ENCODE results near the gene WDR86. TPM values are rescaled to one million over a fixed set of nuclear protein-coding genes. Genes with fewer than 3 reads are reported as not detected.

WDR86 gene
- total and polyA plus RNA-seq, 7 experiments from 2014 or later: 0.24 to 9.7 (median 2.3) TPM; not detected in 3

GRCh38 chr7:151425670-151426440 is 16.0 kb upstream of the WDR86 start:
- no peak overlapping the region for H3K27ac ChIP-seq (ENCODE audit: low read depth, low read length)
- H3K4me3 Mint-ChIP-seq: no peak overlapping the region
- peaks cover 0 to 6% (median 0%) of the 10 kb centered on the region in 11 donors for H3K9me3 Mint-ChIP-seq
- ATAC-seq (no peak), DNase-seq (no peak)
- H3K4me3 ChIP-seq (ENCODE audit: low read length): no peak overlapping the region
- peaks cover 0 to 23% (median 0%) of the 10 kb centered on the region in 5 donors for H3K27me3 Mint-ChIP-seq
- H3K4me1 Mint-ChIP-seq: peaks cover 21 to 53% (median 40%) of the 10 kb centered on the region in 7 donors
- H3K4me1 ChIP-seq (ENCODE audit: control insufficient read depth in 2 of 2, insufficient read depth in 2 of 2, low read length in 2 of 2): peaks cover 37 to 44% of the 10 kb centered on the region in 2 donors
- H3K9me3 ChIP-seq (ENCODE audit: control insufficient read depth in 2 of 3, low read length in 3 of 3): no peaks in the 10 kb centered on the region
- POLR2A ChIA-PET: no interaction called here
- intact Hi-C loops (cut with micrococcal nuclease): no loop called here
- H3K36me3 Mint-ChIP-seq: peaks cover 0 to 5% (median 0%) of the 10 kb centered on the region in 5 donors
- no peaks in the 10 kb centered on the region for H3K36me3 ChIP-seq (ENCODE audit: control insufficient read depth in 2 of 3, insufficient read depth in 3 of 3, low read length in 3 of 3)
- H3K27ac Mint-ChIP-seq: no peak overlapping the region
- no peaks in the 10 kb centered on the region for H3K27me3 ChIP-seq (ENCODE audit: control insufficient read depth in 2 of 2, insufficient read depth in 2 of 2, low read length in 2 of 2)
- CTCF ChIA-PET: interaction anchor here (1.0 to 1.1 kb wide), 2 partner anchors 21 to 23 kb away, joined by 3 to 4 read pairs; no protein-coding TSS in a partner anchor

GRCh38 chr7:151424799-151425198 is 15.0 kb upstream of the WDR86 start:
- Mint-ChIP-seq H3K36me3 (peaks cover 0 to 5% (median 0%) of the 10 kb centered on the region in 5 donors), H3K27me3 (peaks cover 0 to 30% (median 0%) of the 10 kb centered on the region in 5 donors), H3K9me3 (peaks cover 0 to 10% (median 7%) of the 10 kb centered on the region in 11 donors), H3K4me1 (peaks cover 15 to 42% (median 30%) of the 10 kb centered on the region in 7 donors), H3K4me3 (no peak overlapping the region), H3K27ac (no peak overlapping the region)
- Histone ChIP-seq H3K4me3 (ENCODE audit: low read length) (no peak overlapping the region), H3K4me1 (ENCODE audit: control insufficient read depth in 2 of 2, insufficient read depth in 2 of 2, low read length in 2 of 2) (peaks cover 26 to 35% of the 10 kb centered on the region in 2 donors), H3K27me3 (ENCODE audit: control insufficient read depth in 2 of 2, insufficient read depth in 2 of 2, low read length in 2 of 2) (no peaks in the 10 kb centered on the region), H3K9me3 (ENCODE audit: control insufficient read depth in 2 of 3, low read length in 3 of 3) (peaks cover 0 to 4% (median 0%) of the 10 kb centered on the region in 3 experiments), H3K36me3 (ENCODE audit: control insufficient read depth in 2 of 3, insufficient read depth in 3 of 3, low read length in 3 of 3) (no peaks in the 10 kb centered on the region), H3K27ac (ENCODE audit: low read depth, low read length) (no peak overlapping the region)
- ATAC-seq (no peak), DNase-seq (no peak)
- POLR2A ChIA-PET: no interaction called here
- CTCF ChIA-PET: interaction anchor here (1.1 kb wide), 1 partner anchor 22 kb away, joined by 4 read pairs; no protein-coding TSS in a partner anchor
- intact Hi-C loops (cut with micrococcal nuclease): no loop called here

GRCh38 chr7:151423936-151424335 is 14.1 kb upstream of the WDR86 start:
- Histone ChIP-seq H3K4me3 (ENCODE audit: low read length) (no peak overlapping the region), H3K27me3 (ENCODE audit: control insufficient read depth in 2 of 2, insufficient read depth in 2 of 2, low read length in 2 of 2) (no peaks in the 10 kb centered on the region), H3K36me3 (ENCODE audit: control insufficient read depth in 2 of 3, insufficient read depth in 3 of 3, low read length in 3 of 3) (no peaks in the 10 kb centered on the region), H3K4me1 (ENCODE audit: control insufficient read depth in 2 of 2, insufficient read depth in 2 of 2, low read length in 2 of 2) (peaks cover 18 to 26% of the 10 kb centered on the region in 2 donors), H3K27ac (ENCODE audit: low read depth, low read length) (no peak overlapping the region), H3K9me3 (ENCODE audit: control insufficient read depth in 2 of 3, low read length in 3 of 3) (peaks cover 0 to 7% (median 3%) of the 10 kb centered on the region in 3 experiments)
- peaks cover 10 to 34% (median 22%) of the 10 kb centered on the region in 7 donors for H3K4me1 Mint-ChIP-seq
- no peak overlapping the region for H3K27ac Mint-ChIP-seq
- H3K36me3 Mint-ChIP-seq: peaks cover 0 to 5% (median 0%) of the 10 kb centered on the region in 5 donors
- CTCF ChIA-PET: interaction anchor here (0.8 kb wide), 1 partner anchor 25 kb away, joined by 5 read pairs; no protein-coding TSS in a partner anchor
- ATAC-seq (no peak), DNase-seq (no peak)
- POLR2A ChIA-PET: interaction anchor here (0.6 kb wide), 1 partner anchor 558 kb away, joined by 3 read pairs; no protein-coding TSS in a partner anchor
- intact Hi-C loops (cut with micrococcal nuclease): no loop called here
- no peak overlapping the region for H3K4me3 Mint-ChIP-seq
- peaks cover 0 to 12% (median 8%) of the 10 kb centered on the region in 11 donors for H3K9me3 Mint-ChIP-seq
- H3K27me3 Mint-ChIP-seq: peaks cover 0 to 30% (median 0%) of the 10 kb centered on the region in 5 donors

GRCh38 chr7:151423226-151423625 is 13.4 kb upstream of the WDR86 start:
- intact Hi-C loops (cut with micrococcal nuclease): no loop called here
- peaks cover 0 to 31% (median 0%) of the 10 kb centered on the region in 5 donors for H3K27me3 Mint-ChIP-seq
- ChIA-PET CTCF (interaction anchor here (0.8 kb wide), 1 partner anchor 25 kb away, joined by 5 read pairs; no protein-coding TSS in a partner anchor), POLR2A (interaction anchor here (0.6 kb wide), 1 partner anchor 557 kb away, joined by 3 read pairs; no protein-coding TSS in a partner anchor)
- peaks cover 0 to 6% (median 2%) of the 10 kb centered on the region in 5 donors for H3K36me3 Mint-ChIP-seq
- H3K9me3 ChIP-seq (ENCODE audit: control insufficient read depth in 2 of 3, low read length in 3 of 3): peaks cover 0 to 7% (median 3%) of the 10 kb centered on the region in 3 experiments
- peaks cover 6 to 26% (median 16%) of the 10 kb centered on the region in 7 donors for H3K4me1 Mint-ChIP-seq
- no peak overlapping the region for H3K4me3 Mint-ChIP-seq
- DNase-seq: no peak
- H3K27me3 ChIP-seq (ENCODE audit: control insufficient read depth in 2 of 2, insufficient read depth in 2 of 2, low read length in 2 of 2): no peaks in the 10 kb centered on the region
- peaks cover 11 to 19% of the 10 kb centered on the region in 2 donors for H3K4me1 ChIP-seq (ENCODE audit: control insufficient read depth in 2 of 2, insufficient read depth in 2 of 2, low read length in 2 of 2)
- no peak overlapping the region for H3K27ac ChIP-seq (ENCODE audit: low read depth, low read length)
- H3K27ac Mint-ChIP-seq: peak overlapping the region in 1 of 9 donors; percentile 6
- no peak for ATAC-seq
- H3K4me3 ChIP-seq (ENCODE audit: low read length): no peak overlapping the region
- no peaks in the 10 kb centered on the region for H3K36me3 ChIP-seq (ENCODE audit: control insufficient read depth in 2 of 3, insufficient read depth in 3 of 3, low read length in 3 of 3)
- H3K9me3 Mint-ChIP-seq: peaks cover 0 to 15% (median 8%) of the 10 kb centered on the region in 11 donors

- peaks cover 0 to 38% (median 0%) of the 10 kb centered on the region in 5 donors for H3K27me3 Mint-ChIP-seq
- DNase-seq (no peak), ATAC-seq (no peak)
- Histone ChIP-seq H3K27ac (ENCODE audit: low read depth, low read length) (no peak overlapping the region), H3K9me3 (ENCODE audit: control insufficient read depth in 2 of 3, low read length in 3 of 3) (peaks cover 0 to 7% (median 3%) of the 10 kb centered on the region in 3 experiments), H3K27me3 (ENCODE audit: control insufficient read depth in 2 of 2, insufficient read depth in 2 of 2, low read length in 2 of 2) (no peaks in the 10 kb centered on the region), H3K4me1 (ENCODE audit: control insufficient read depth in 2 of 2, insufficient read depth in 2 of 2, low read length in 2 of 2) (peaks cover under 1 to 9% of the 10 kb centered on the region in 2 donors), H3K4me3 (ENCODE audit: low read length) (no peak overlapping the region), H3K36me3 (ENCODE audit: control insufficient read depth in 2 of 3, insufficient read depth in 3 of 3, low read length in 3 of 3) (no peaks in the 10 kb centered on the region)
- CTCF ChIA-PET: no interaction called here
- no peak overlapping the region for H3K4me3 Mint-ChIP-seq
- peaks cover 0 to 16% (median 9%) of the 10 kb centered on the region in 7 donors for H3K4me1 Mint-ChIP-seq
- H3K9me3 Mint-ChIP-seq: peaks cover 0 to 18% (median 10%) of the 10 kb centered on the region in 11 donors
- peaks cover 0 to 9% (median 5%) of the 10 kb centered on the region in 5 donors for H3K36me3 Mint-ChIP-seq
- intact Hi-C loops (cut with micrococcal nuclease): no loop called here
- POLR2A ChIA-PET: interaction anchor here (2.7 kb wide), 1 partner anchor 8 kb away, joined by 7 read pairs; no protein-coding TSS in a partner anchor
- H3K27ac Mint-ChIP-seq: no peak overlapping the region
These were observed 12.4 kb upstream of the WDR86 start for GRCh38 chr7:151422212-151422611.

- H3K36me3 ChIP-seq (ENCODE audit: control insufficient read depth in 2 of 3, insufficient read depth in 3 of 3, low read length in 3 of 3): no peaks in the 10 kb centered on the region
- H3K27me3 ChIP-seq (ENCODE audit: control insufficient read depth in 2 of 2, insufficient read depth in 2 of 2, low read length in 2 of 2): no peaks in the 10 kb centered on the region
- H3K27me3 Mint-ChIP-seq: peaks cover 0 to 41% (median 0%) of the 10 kb centered on the region in 5 donors
- intact Hi-C loops (cut with micrococcal nuclease): no loop called here
- peaks cover 0 to 18% (median 10%) of the 10 kb centered on the region in 11 donors for H3K9me3 Mint-ChIP-seq
- H3K36me3 Mint-ChIP-seq: peaks cover 0 to 9% (median 5%) of the 10 kb centered on the region in 5 donors
- no peak overlapping the region for H3K27ac ChIP-seq (ENCODE audit: low read depth, low read length)
- ATAC-seq (no peak), DNase-seq (no peak)
- H3K4me3 Mint-ChIP-seq: no peak overlapping the region
- H3K4me1 ChIP-seq (ENCODE audit: control insufficient read depth in 2 of 2, insufficient read depth in 2 of 2, low read length in 2 of 2): no peaks in the 10 kb centered on the region
- ChIA-PET CTCF (interaction anchor here (1.2 kb wide), 1 partner anchor 52 kb away, joined by 3 read pairs; no protein-coding TSS in a partner anchor), POLR2A (interaction anchor here (2.7 kb wide), 1 partner anchor 10 kb away, joined by 7 read pairs; no protein-coding TSS in a partner anchor)
- H3K4me3 ChIP-seq (ENCODE audit: low read length): no peak overlapping the region
- H3K9me3 ChIP-seq (ENCODE audit: control insufficient read depth in 2 of 3, low read length in 3 of 3): peaks cover 0 to 7% (median 3%) of the 10 kb centered on the region in 3 experiments
- no peak overlapping the region for H3K27ac Mint-ChIP-seq
- H3K4me1 Mint-ChIP-seq: peaks cover 0 to 2% (median 0%) of the 10 kb centered on the region in 7 donors
These were observed 10.3 kb upstream of the WDR86 start for GRCh38 chr7:151420144-151420543.

All from naive thymus-derived CD4-positive, alpha-beta T cell (primary cell).